ENCODE measurements around the gene GET4. TPM values are rescaled to one million over a fixed set of nuclear protein-coding genes. Genes with fewer than 3 reads are reported as not detected.

The GET4 gene
- total RNA-seq, 1 donor from 2014 or later = 58.2 TPM

- Mint-ChIP-seq H3K27ac (no peak overlapping the region), H3K4me1 (ENCODE audit: low read depth) (no peaks in the 10 kb centered on the region), H3K27me3 (no peaks in the 10 kb centered on the region), H3K9me3 (ENCODE audit: low read depth) (no peaks in the 10 kb centered on the region), H3K36me3 (ENCODE audit: insufficient read depth) (no peaks in the 10 kb centered on the region), H3K4me3 (ENCODE audit: low read depth) (no peak overlapping the region)
- TF ChIP-seq CTCF (IDR thresholded peaks at IDR 0.05; ENCODE audit: unreplicated experiment) = no peak
- no peak for DNase-seq (ENCODE audit: low spot score, unreplicated experiment)
Observed at GRCh38 chr7:927031-927671, 50.8 kb downstream of the GET4 start.

GRCh38 chr7:929311-929711 is 53.0 kb downstream of the GET4 start:
- Mint-ChIP-seq H3K9me3 (ENCODE audit: low read depth) (no peaks in the 10 kb centered on the region), H3K36me3 (ENCODE audit: insufficient read depth) (no peaks in the 10 kb centered on the region), H3K4me1 (ENCODE audit: low read depth) (no peaks in the 10 kb centered on the region), H3K27me3 (no peaks in the 10 kb centered on the region), H3K27ac (no peak overlapping the region), H3K4me3 (ENCODE audit: low read depth) (no peak overlapping the region)
- DNase-seq (ENCODE audit: low spot score, unreplicated experiment) = no peak
- no peak for TF ChIP-seq CTCF (IDR thresholded peaks at IDR 0.05; ENCODE audit: unreplicated experiment)

DNA sequence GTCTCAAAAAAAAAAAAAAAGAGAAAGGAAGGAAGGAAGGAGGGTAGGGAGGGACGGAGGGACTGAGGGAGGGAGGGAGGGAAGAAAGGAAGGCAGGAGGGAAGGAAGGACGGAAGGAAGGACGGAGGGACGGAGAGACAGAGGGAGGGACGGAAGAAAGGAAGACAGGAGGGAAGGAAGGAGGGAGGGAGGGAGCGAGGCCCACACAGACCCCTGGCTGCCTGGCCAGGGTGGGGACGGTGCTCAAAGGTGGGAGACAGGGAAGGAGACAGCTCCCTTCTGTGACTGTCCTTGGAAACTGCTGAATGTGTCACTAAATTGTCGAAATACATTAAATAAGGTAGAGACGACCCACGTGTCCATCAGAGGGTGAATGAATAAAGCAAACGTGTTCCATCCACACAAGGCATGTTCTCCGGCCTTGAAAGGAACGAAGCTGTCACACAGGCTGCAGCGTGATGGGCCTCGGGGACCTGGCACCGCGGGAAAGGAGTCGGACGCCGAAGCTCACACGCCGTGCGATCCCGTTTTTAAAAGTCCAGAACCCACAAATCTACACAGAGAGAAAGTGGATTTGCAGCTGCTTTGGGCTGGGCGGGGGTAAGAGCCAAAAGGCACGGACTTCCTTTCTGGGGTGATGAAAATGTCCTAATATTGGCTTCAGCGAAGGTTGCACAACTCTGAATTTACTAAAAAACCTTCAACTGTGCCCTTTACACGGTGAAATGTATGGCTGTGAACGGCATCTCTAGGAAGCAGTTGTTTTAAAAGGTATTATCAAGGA is 54.8 kb downstream of the GET4 start:
- Mint-ChIP-seq H3K9me3 (ENCODE audit: low read depth) (no peaks in the 10 kb centered on the region), H3K4me3 (ENCODE audit: low read depth) (no peak overlapping the region), H3K27me3 (no peaks in the 10 kb centered on the region), H3K4me1 (ENCODE audit: low read depth) (no peaks in the 10 kb centered on the region), H3K36me3 (ENCODE audit: insufficient read depth) (no peaks in the 10 kb centered on the region), H3K27ac (no peak overlapping the region)
- no peak for TF ChIP-seq CTCF (IDR thresholded peaks at IDR 0.05; ENCODE audit: unreplicated experiment)
- DNase-seq (ENCODE audit: low spot score, unreplicated experiment) = no peak

DNA sequence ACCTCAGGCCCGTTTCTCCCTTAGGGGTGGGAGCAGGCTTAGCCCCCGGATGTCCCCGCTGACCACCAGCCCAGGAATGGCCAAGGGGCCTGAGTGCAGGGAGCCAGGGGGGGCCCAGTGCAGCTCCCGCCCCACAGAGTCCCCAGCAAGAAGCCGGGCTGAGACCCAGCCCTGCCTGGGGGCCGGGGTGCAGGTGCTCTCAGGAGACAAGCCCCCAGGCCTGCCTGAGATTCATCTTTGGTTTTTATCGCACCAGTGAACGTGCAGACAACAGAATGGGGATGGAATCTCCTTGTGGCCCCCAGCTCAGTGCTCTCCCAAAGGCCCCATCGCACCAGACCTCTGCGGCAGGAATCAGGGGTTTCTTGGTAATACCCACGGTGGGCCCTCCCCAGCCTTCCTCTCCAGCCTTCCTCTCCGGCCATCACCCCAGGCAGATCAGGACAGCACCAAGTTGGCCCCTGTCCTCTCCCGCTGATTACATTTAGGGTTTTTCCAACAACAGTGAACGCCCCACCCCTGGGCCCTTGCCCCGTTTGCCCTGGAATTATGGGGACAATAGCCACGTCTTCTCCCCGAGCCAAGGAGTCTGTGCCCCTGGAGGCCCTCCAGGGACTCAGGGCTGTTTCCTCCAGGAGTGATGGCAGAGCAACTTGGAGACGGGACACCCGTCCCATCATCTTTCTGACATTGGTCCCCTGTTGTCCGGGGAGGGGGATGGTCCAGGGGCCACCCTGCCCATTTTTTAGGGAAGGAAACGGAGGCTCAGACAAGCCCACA is 55.7 kb downstream of the GET4 start:
- no peaks in the 10 kb centered on the region for H3K4me1 Mint-ChIP-seq (ENCODE audit: low read depth)
- TF ChIP-seq CTCF (IDR thresholded peaks at IDR 0.05; ENCODE audit: unreplicated experiment) = no peak
- H3K27me3 Mint-ChIP-seq = no peaks in the 10 kb centered on the region
- H3K4me3 Mint-ChIP-seq (ENCODE audit: low read depth) = no peak overlapping the region
- DNase-seq (ENCODE audit: low spot score, unreplicated experiment) = no peak
- H3K27ac Mint-ChIP-seq = no peak overlapping the region
- no peaks in the 10 kb centered on the region for H3K9me3 Mint-ChIP-seq (ENCODE audit: low read depth)
- no peaks in the 10 kb centered on the region for H3K36me3 Mint-ChIP-seq (ENCODE audit: insufficient read depth)

- H3K9me3 Mint-ChIP-seq (ENCODE audit: low read depth) = no peaks in the 10 kb centered on the region
- H3K4me1 Mint-ChIP-seq (ENCODE audit: low read depth) = no peaks in the 10 kb centered on the region
- no peak overlapping the region for H3K27ac Mint-ChIP-seq
- no peaks in the 10 kb centered on the region for H3K36me3 Mint-ChIP-seq (ENCODE audit: insufficient read depth)
- no peak for DNase-seq (ENCODE audit: low spot score, unreplicated experiment)
- no peak overlapping the region for H3K4me3 Mint-ChIP-seq (ENCODE audit: low read depth)
- H3K27me3 Mint-ChIP-seq = no peaks in the 10 kb centered on the region
- TF ChIP-seq CTCF (IDR thresholded peaks at IDR 0.05; ENCODE audit: unreplicated experiment) = no peak
Observed at GRCh38 chr7:932651-932975, 56.3 kb downstream of the GET4 start.
